NCI-H1105 treated with DMSO at 0.1 percent for 48 hours (cell line): ENCODE measurements around the gene FXYD1.

Experiments used
- DNase-seq: peaks from one replicate; lab custom pipeline; 2025; lab: John Stamatoyannopoulos, UW

Gene FXYD1

DNA sequence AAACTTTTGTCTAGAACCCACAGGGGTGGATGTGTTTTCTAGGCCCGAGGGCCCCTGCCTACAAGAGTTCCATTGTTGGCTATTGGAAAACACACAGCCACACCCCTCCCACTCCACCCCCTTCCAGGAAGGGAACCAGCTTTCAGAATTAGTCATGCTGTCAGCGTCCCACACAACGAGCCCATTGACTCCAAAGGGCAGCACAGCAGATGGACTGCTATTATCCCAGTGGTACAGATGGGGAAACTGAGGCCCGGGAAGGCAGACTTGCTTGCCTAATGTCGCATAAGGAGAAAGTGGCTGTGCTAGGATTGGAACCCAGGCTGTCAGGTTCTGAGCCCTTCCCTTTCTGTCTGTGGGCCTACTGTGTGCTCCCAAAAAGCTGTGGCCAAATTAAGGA is 31.1 kb upstream of the FXYD1 start:
- no peak for DNase-seq

DNA sequence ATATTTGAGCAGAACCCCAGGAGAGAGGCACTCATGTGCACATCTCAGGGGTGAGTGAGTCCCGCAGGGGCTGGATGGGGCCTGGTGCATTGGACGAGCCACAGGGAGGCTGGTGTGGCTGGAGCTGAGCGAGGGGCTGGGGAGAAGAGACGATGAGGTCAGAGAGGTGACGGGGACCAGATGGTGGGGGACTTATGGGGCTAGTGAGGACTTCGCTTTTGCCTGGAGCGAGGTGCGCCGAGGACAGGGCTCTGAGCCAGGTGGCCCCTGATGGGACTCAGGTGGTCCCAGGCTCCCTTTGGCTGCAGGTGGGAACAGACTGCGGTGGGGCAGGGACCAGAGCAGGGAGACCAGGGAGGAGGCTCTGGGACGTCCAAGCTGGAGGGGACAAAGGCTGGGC is 29.9 kb upstream of the FXYD1 start:
- DNase-seq, result no peak

DNA sequence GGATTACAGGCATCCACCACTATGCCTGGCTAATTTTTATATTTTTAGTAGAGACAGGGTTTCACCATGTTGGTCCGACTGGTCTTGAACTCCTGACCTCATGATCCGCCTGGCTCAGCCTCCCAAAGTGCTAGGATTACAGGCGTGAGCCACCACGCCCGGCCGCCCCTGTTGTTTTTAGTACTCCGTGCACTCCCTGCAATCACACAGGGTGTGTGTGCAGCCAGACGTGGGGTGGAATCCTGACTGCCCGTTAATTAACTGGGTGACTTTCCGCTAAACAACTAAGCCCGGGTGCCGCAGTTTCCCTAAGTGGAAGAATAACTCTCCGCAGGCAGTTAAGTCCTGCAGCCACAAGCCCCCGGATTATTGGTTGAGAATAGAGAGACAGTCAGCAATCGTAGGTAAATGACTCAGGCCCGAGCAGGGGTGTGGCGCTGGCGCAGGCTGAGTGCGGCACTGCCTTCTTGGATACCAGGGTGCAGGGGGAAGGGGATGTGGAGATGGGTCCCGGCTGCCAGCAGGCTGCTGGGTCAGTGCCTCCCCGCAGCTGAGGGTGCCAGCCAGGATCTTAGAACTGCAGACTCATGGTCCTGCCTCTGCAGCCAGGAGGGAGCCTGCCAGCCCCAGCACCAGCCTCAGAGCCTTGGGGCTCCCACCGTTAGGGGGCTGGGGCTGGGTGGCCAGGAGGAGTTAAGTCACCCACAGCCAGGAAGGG is 29.1 kb upstream of the FXYD1 start:
- no peak for DNase-seq

DNA sequence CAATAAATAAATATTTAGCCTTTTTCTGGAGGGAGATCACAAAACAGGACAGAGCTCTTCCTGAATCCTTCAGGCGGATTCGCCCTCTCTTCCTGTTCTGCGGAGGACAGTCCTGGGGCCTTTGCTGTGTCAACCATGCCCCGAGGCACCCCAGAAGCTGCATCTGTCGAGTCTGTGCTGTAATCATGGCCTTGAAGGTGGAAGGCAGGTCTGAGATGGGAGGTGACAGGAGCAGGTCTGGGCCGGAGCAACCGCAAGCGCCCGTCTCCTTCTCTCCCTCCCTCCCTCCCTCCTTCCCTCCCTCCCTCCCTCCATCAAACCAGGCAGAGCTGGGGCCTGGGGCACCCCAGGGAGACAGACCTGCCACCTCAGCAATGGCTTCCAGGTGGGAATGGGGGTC is 27.6 kb upstream of the FXYD1 start:
- DNase-seq, result no peak

DNA sequence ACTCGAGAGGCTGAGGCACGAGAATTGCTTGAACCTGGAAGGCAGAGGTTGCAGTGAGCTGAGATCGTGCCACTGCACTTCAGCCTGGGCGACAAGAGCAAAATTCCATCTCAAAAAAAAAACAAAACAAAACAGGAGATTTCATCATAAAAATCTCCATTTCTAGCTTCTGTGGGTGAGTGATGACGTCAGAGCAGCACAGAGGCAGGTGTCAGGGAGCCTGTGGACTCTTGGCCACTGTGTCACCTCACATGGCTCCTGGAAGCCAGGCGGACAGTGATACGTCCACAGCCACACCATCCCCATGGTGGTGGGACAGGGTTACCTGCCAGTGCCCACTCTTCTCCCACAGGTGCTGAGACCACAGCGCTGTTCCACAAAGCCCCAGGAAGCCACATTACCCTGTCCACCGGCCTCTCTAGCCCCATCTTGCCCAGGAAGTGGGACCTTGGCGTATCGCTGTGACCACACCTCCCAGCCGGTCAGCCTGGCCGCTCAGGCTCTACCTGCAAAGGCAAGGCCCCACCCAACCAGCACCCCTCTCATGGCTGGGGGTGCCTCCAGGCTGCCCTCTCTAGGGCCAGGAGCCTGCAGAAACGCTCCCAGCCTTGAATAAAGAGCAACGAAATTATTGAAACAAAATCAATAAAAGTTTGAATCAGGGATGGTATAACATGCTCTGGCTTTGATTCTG is 25.5 kb upstream of the FXYD1 start:
- DNase-seq, result no peak

DNA sequence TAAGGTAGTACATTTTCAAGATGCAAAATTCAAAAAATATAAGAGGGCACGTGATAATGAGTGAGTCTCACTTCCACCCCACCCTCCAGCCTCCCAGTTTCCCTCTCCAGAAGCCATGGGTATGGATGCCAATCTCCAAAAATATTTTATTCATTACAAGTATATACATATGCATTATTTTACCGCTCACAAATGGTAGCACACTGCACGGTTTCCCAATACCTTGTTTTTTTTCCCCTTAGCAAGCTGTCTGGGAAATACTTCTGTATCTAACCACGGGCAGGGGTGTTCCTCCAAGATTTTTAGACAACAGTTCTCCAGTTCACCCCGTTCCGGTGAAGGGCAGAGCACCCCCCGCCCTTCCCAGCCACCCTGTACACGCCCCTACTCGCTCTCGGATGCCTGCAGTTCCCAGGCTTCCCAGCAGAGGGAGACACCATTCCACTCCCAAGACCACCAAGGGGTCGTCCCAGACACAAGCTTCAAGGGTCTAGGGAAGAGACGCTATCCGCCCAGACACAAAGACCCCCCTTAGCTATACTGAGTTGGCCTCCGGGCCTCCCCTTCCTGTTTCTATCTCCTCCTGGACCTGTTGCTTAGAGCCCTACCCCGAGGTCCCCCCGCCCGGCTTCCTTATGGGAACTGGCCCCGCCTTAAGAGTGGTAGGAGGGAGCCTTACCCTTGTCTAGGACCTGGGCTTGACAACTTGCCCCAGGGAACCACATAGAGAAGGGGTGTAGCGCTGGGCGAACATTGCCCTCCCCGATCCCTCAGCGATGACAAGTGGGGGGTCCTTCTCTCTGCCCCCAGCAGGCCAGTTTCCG is 24.1 kb upstream of the FXYD1 start:
- peak; percentile 40 for DNase-seq

DNA sequence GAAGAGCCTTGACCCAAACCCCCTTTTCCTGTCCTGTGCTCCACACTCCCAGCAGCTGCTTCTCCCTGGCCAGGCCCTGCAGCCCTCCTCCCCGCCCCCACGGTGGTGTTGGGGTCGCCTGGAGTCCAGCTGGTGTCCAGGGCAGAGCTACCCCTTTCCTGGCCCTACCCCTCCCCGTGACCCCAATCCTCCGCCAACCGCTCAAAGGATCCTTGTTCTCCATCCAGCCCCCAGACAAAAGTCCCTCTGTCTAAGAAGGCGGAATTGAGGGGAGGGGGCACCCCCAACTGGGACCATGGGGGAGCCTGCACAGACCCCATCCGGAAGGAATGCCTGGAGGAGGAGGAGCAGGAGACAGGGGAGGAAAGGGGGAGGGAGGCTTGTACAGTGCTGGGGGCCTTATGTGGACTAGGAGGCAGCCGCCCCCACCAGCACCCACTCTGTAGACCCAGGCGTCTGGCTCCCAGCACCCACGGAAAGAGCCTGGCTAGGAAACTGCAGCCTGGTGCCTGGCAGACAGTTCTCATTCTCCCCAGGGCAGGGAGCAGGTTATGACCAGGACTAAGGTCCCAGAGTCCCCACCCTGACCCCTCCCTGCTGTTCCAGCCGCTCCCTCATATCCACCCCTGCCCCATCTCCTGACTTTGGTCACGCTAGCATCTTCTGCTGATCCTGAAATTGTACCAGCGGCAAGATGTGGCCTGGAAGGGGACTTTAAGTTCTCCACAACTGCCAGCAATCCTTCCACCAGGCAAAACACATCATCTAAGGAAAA is 23.3 kb upstream of the FXYD1 start, which contains the start of gene FXYD3:
FXYD3 (plus strand) TSS at position 647 of the 775 bp plus-strand sequence. CDS start 3,554 bp downstream, outside the sequence.
- DNase-seq, result no peak

DNA sequence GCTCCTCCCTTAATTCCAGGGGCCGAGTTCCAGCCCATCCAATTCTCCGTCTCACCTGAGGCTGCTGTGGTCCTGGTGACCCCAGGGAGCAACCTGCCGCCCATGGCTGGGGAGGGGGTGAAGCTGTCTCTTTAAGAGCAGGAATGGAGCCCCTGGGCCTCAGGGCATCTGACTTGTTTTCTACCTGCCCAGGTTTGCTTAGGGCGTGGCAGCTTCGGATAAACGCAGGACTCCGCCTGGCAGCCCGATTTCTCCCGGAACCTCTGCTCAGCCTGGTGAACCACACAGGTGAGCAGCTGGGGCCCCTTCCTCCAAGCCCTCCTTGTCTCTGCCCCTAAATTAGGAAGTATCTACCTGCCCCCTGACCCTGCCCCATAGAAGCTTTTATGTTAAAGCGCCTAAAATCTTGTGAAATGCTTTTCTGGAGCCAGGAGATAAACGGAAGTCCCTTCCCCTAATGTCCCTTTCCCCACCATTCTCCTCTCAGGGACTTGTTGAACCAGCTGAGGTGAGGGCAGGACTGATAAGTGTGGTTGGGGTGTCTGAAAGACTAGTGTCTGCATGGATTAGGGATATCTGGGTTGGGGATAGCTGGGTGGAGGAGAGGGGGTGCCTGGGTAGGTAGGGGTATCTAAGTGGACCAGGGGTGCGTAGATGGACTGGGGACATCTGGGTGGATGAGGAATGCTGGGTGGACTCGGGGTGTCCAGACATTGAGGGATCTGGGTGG is 22.4 kb upstream of the FXYD1 start:
- no peak for DNase-seq

DNA sequence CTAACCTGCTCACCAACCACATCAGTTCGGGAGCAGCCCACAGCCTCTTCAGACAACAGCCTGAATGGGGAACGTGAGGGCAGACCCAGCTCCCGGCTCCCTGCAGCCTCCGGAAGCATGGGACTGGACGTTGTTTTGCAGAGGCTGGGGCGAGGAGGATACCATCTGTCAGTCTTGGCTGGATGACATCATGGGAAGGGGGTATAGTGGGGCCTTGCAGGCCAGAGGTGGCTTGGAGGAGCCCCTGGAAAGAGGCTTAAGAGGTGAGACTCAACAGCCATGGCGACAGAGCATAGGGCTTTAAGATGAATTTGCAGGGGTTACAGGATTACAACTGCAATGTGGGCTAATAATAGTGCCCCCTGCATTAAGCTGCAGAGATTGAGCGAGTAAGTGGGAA is 21.5 kb upstream of the FXYD1 start:
- no peak for DNase-seq

DNA sequence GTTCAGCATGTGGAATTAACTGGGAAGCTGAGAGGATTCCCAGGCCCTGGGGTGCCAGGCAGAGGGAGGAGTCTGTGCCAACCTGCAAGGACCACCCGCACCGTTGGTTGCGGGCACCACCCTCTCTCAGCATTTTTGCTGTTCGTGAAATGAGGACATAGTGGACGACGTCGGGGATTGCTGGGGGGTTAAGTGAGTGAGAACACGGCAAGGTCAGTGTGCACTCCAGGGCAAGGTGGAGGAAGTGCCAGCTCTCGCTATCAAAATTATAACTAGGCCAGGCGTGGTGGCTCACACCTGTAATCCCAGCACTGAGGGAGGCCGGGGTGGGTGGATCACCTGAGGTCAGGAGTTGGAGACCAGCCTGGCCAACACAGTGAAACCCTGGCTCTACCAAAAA is 20.8 kb upstream of the FXYD1 start:
- no peak for DNase-seq

DNA sequence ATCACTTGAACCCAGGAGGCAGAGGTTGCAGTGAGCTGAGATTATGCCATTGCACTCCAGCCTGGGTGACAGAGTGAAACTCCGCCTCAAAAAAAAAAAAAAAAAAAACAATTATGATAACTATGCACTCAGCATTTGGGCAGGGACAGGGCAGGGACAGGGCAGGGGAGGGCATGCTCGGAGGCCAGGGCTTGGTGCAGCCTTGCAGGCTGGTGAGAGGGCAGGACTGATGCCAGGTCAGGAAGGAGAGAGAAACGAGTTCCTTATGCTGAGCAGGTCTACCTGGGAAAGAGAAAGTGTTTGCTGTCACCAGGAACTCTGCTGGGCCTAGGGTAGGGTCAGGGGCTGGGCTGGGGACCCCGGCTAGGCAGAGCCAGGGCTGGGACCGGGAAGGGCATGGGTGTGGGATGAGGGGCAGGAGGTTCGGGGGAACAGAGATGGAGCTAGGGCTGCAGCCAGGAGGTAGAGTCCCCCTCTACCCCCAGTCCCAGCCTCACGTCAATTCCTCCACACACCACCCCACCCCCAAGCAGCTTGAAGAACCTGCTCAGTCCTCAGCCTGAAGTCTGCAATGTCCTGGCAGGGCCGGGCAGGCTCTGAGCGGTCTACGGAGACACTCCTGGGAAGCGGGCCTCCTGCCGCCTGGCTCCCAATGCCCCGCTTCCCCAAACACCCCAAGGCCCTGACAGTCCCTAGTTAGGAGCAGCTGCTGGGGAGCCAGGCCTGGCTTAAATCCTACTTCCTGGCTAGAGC is 20.2 kb upstream of the FXYD1 start:
- DNase-seq, result no peak

DNA sequence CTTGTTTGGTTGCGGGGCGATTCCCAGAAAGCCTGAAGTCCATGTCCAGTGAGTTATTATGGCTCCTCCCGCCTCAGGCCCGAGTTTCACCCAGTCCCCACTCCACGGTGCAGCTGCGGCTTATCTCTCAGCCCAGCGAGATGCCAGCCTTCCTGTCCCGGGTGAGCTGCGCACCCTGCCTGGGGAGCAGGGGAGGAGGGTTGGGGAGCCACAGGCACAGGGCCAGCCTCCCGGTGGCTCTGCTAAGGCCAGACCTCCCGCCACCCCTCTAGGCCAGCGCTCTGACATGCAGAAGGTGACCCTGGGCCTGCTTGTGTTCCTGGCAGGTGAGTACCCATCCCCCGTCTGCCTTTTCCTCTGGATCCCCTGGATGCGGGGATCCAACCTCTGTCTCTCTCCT is 19.5 kb upstream of the FXYD1 start:
- no peak for DNase-seq

DNA sequence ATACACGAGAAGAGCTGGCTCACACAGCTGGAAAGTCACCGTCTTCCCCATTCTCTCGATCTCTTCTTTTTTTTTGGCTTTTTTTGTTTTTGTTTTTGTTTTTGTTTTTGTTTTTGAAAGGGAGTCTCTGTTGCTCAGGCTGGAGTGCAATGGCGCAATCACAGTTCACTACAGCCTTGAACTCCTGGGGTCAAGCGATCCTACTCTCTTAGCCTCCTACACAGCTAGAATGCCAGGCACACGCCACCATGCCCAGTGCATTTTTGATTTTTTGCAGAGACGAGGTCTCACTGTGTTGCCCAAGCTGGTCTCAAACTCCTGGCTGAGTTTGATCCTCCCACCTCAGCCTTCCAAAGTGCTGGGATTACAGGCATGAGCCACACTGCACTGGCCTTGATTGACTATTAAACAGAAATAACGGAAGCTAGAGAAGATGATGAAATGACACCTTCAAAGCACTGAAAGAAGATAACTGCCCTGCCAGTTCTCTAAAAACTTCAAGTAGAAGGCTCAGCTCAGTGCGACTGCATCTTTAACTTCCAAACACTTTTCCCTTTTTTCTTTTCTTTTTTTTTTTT is 19.0 kb upstream of the FXYD1 start:
- DNase-seq, result no peak

DNA sequence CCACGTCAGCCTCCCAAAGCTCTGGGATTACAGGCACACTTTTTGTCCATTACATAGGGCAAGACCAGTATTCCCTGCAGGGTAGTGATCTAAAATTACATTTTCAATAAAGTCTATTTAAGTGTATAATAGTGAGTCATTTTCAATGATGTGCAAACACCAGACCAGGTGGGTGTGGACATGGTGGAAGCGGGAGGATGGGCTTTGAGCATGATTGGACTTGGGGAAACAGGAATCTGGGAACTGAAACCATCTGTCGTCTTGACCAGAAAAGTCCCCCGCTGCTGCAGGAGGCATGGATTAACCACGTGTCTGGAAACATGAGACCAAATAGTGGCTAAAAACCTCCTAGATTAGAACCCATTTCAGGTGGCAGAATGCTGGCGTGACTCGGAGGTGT is 18.1 kb upstream of the FXYD1 start:
- no peak for DNase-seq

DNA sequence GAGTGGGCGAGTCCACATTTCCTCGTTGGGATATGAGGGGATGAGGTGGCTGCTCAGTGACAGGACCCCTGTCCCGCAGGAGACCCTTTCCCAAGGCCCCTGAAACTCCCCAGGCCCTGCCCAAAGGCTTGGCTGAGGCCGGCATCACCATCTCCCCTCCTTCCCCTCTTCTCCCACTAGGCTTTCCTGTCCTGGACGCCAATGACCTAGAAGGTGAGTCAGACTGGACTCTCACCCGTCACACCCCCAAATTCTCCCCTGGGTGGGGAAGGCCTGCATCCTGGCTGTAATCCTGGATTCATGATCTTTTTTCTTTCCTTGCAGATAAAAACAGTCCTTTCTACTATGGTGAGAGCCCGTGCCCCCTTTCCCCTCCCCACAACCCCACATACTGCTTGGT is 17.7 kb upstream of the FXYD1 start:
- DNase-seq, result no peak

DNA sequence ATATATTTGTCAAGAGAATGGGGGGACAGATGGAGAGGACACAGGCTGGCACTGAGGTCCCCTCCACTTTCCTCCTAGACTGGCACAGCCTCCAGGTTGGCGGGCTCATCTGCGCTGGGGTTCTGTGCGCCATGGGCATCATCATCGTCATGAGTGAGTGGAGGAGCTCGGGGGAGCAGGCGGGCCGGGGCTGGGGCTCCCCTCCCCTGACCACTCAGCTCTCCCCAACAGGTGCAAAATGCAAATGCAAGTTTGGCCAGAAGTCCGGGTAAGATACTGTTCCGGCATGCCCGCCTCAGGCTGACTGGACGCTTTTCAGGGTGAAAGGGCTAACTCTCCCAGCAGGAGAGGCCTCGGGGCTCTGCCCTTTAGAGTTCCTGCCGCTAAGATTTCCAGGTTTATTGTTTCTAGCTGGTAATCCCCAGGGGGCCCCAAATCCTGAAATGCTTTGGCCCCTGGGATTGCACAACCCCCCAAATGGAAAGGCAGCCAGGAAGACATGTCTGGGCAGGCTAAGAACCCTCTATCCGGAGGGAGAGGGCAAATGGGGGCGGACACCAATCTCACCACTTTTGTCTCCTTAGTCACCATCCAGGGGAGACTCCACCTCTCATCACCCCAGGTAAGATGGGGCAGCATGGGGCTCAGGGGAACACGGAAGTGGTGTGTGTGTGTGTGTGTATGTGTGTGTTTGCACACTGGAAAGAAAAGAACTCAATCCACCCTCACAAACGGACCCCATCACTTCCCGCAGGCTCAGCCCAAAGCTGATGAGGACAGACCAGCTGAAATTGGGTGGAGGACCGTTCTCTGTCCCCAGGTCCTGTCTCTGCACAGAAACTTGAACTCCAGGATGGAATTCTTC is 15.7 kb upstream of the FXYD1 start:
- DNase-seq, result no peak

DNA sequence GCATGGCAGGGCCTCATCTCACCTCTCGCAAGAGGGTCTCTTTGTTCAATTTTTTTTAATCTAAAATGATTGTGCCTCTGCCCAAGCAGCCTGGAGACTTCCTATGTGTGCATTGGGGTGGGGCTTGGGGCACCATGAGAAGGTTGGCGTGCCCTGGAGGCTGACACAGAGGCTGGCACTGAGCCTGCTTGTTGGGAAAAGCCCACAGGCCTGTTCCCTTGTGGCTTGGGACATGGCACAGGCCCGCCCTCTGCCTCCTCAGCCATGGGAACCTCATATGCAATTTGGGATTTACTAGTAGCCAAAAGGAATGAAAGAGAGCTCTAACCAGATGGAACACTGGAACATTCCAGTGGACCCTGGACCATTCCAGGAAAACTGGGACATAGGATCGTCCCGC is 15.1 kb upstream of the FXYD1 start:
- DNase-seq, result no peak

DNA sequence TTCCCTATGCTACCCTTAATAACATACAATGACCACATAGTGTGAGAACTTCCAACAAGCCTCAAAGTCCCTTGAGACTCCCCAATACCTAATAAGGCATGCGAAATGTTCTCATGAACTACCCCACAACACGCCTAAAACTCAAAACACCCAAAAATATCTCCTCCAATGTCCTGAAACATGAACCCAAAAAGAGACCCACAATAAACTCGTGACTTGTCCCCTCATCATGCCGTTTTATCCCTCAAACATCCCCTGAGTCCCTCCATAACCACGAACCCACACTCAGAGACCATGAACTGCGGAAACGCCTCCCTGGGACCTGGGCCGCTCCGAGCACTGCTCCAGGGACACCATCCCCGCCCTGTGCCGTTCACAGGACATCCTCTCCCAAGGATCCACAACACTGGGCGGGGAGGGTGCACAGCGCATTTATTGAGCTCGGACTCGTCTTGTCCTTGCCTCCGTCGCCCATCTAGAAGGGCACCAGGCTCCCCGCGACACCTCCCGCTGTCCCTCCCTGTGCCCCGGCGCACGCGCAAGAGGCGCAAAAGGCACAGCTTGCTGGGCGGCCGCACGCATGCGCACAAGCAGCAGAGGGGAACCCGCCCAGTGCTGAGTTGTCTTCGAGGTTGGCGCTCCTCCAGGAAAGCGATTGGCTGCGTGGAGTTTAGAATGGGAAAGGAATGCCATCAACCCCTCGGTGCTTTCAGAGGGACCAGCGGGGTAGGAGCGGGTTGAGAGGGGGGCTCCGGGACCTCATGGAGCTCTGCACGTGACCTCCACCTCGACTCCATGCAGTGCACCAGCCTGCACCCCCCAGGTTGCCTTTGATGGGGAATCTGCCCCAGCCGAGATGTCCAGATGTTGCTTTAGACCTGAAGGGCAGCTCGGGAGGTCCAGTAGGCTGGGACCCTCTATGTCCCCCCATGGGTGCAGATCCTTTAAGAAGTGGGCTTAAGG is 14.2 kb upstream of the FXYD1 start:
- DNase-seq, result peak; percentile 74
